CD4-positive, alpha-beta memory T cell (primary cell): ENCODE results near the gene CASP12. TPM values are rescaled to one million over a fixed set of nuclear protein-coding genes. Genes with fewer than 3 reads are reported as not detected.

Experiments used
- CTCF ChIA-PET: fragments of 350-600 bp; sonication (Branson Sonifier 250); formaldehyde crosslinking; loops from one replicate; lab custom pipeline; 2021; ENCODE audit warnings: inconsistent platforms; ENCODE audit not compliant: partially characterized antibody; lab: Charles Lee
- POLR2A ChIA-PET: fragments of 350-600 bp; sonication (Branson Sonifier 250); formaldehyde crosslinking; loops from one replicate; lab custom pipeline; 2021; ENCODE audit not compliant: partially characterized antibody; lab: Charles Lee
- DNase-seq, 5 donors: peaks; one replicate each; pipeline versions ENCODE4 v3.0.0 to v3.0.0-alpha.2; 2020 to 2022; ENCODE audit warnings: mixed read lengths in 1 of 5
- H3K27ac ChIP-seq: one replicate; pipeline ENCODE4 v1.7.0; 2013; ENCODE audit warnings: low read depth, low read length
- H3K27me3 ChIP-seq: 2 replicates; pipeline ENCODE4 v1.7.0; 2013; ENCODE audit warnings: mild to moderate bottlenecking, low read length, moderate library complexity; ENCODE audit not compliant: insufficient read depth
- H3K36me3 ChIP-seq: 2 replicates; pipeline ENCODE4 v1.7.0; 2013; ENCODE audit warnings: mild to moderate bottlenecking, low read length, moderate library complexity; ENCODE audit not compliant: insufficient read depth
- H3K4me1 ChIP-seq: 2 replicates; pipeline ENCODE4 v1.7.0; 2013; ENCODE audit warnings: mild to moderate bottlenecking, low read length, moderate library complexity; ENCODE audit not compliant: insufficient read depth
- H3K4me3 ChIP-seq, 2 donors: one replicate each; pipeline ENCODE4 v1.7.0; 2013; ENCODE audit warnings: low read length in 2 of 2, mild to moderate bottlenecking in 1 of 2
- H3K9me3 ChIP-seq, 2 donors: one replicate each; pipeline ENCODE4 v1.7.0; 2013; ENCODE audit warnings: low read length in 2 of 2, control low read depth in 1 of 2; ENCODE audit not compliant: control insufficient read depth in 1 of 2
- H3K27ac Mint-ChIP-seq, 7 donors: one replicate each; pipeline ENCODE4 v1.8.0; 2020 to 2021; ENCODE audit warnings: mixed read lengths in 7 of 7, mild to moderate bottlenecking in 6 of 7, inconsistent platforms in 3 of 7, moderate library complexity in 3 of 7
- H3K27me3 Mint-ChIP-seq, 2 donors: one replicate each; pipeline ENCODE4 v1.8.0; 2020 to 2021; ENCODE audit warnings: mixed read lengths in 2 of 2
- H3K36me3 Mint-ChIP-seq, 2 donors: one replicate each; pipeline ENCODE4 v1.8.0; 2020 to 2021; ENCODE audit warnings: mixed read lengths in 2 of 2, inconsistent platforms in 1 of 2, mild to moderate bottlenecking in 1 of 2
- H3K4me1 Mint-ChIP-seq, 4 donors: one replicate each; pipeline ENCODE4 v1.8.0; 2020 to 2021; ENCODE audit warnings: mixed read lengths in 4 of 4, mild to moderate bottlenecking in 1 of 4
- H3K4me3 Mint-ChIP-seq, 8 donors: one replicate each; pipeline ENCODE4 v1.8.0; 2020 to 2021; ENCODE audit warnings: mixed read lengths in 8 of 8, mild to moderate bottlenecking in 7 of 8, moderate library complexity in 6 of 8, inconsistent platforms in 3 of 8
- H3K9me3 Mint-ChIP-seq, 8 donors: one replicate each; pipeline ENCODE4 v1.8.0; 2020 to 2021; ENCODE audit warnings: mixed read lengths in 8 of 8, mild to moderate bottlenecking in 5 of 8, inconsistent platforms in 3 of 8, moderate library complexity in 1 of 8
- intact Hi-C: fragments of 100-400 bp; cut with micrococcal nuclease; formaldehyde crosslinking; loops from one replicate; pipeline ENCODE4 v1.15.1; 2023
- polyA plus RNA-seq, 2 donors: library from polyadenylated mRNA; unstranded; fragments of 300-500 nt; fragmentation: Illumina TruSeq; gene quantifications; one replicate each; pipeline ENCODE4 v1.2.3, GENCODE V29; 2021
- total RNA-seq, 2 experiments: library from RNA; stranded (reverse); gene quantifications; one replicate each; pipeline ENCODE4 v1.2.3, GENCODE V29; 2021

The CASP12 gene
- total and polyA plus RNA-seq, 4 experiments from 2014 or later, result 0.28 TPM; not detected in 3

- Mint-ChIP-seq H3K4me1 (peaks cover 48 to 60% (median 54%) of the 10 kb centered on the region in 4 donors), H3K36me3 (peaks cover 12 to 19% of the 10 kb centered on the region in 2 donors), H3K27ac (peak overlapping the region in 1 of 7 donors; percentile 24), H3K9me3 (no peaks in the 10 kb centered on the region), H3K4me3 (no peak overlapping the region), H3K27me3 (no peaks in the 10 kb centered on the region)
- POLR2A ChIA-PET, result no interaction called here
- no peaks in the 10 kb centered on the region for H3K27me3 ChIP-seq
- DNase-seq, result no peak
- H3K9me3 ChIP-seq, result no peaks in the 10 kb centered on the region
- peaks cover 66% of the 10 kb centered on the region for H3K4me1 ChIP-seq
- CTCF ChIA-PET, result no interaction called here
- no peaks in the 10 kb centered on the region for H3K36me3 ChIP-seq
- H3K27ac ChIP-seq, result no peak overlapping the region
- intact Hi-C loops, result no loop called here
- no peak overlapping the region for H3K4me3 ChIP-seq
Measured at GRCh38 chr11:104912102-104912501, 13.8 kb upstream of the CASP12 start.

- Histone ChIP-seq H3K4me3 (peak overlapping the region in 1 of 2 donors; percentile 7), H3K4me1 (peaks cover 28% of the 10 kb centered on the region), H3K27ac (no peak overlapping the region), H3K9me3 (no peaks in the 10 kb centered on the region), H3K27me3 (no peaks in the 10 kb centered on the region), H3K36me3 (no peaks in the 10 kb centered on the region)
- Mint-ChIP-seq H3K36me3 (peaks cover 31 to 50% of the 10 kb centered on the region in 2 donors), H3K4me3 (peak overlapping the region in 7 of 8 donors; percentile 4 to 84 (median 57)), H3K27me3 (no peaks in the 10 kb centered on the region), H3K27ac (peak overlapping the region in 5 of 7 donors; percentile 0 to 91 (median 84)), H3K9me3 (no peaks in the 10 kb centered on the region), H3K4me1 (peaks cover 22 to 27% (median 24%) of the 10 kb centered on the region in 4 donors)
- POLR2A ChIA-PET, result interaction anchor here (1.0 to 1.4 kb wide), 3 partner anchors 9 to 11 kb away, joined by 3 to 6 read pairs (median 4); partner anchors contain the start of gene CASP12
- CTCF ChIA-PET, result interaction anchor here (1.6 kb wide), 1 partner anchor 10 kb away, joined by 5 read pairs; the partner anchor contains the start of gene CASP12
- intact Hi-C loops, result no loop called here
- no peak for DNase-seq
Measured at GRCh38 chr11:104908186-104908531, 9.9 kb upstream of the CASP12 start.

DNA sequence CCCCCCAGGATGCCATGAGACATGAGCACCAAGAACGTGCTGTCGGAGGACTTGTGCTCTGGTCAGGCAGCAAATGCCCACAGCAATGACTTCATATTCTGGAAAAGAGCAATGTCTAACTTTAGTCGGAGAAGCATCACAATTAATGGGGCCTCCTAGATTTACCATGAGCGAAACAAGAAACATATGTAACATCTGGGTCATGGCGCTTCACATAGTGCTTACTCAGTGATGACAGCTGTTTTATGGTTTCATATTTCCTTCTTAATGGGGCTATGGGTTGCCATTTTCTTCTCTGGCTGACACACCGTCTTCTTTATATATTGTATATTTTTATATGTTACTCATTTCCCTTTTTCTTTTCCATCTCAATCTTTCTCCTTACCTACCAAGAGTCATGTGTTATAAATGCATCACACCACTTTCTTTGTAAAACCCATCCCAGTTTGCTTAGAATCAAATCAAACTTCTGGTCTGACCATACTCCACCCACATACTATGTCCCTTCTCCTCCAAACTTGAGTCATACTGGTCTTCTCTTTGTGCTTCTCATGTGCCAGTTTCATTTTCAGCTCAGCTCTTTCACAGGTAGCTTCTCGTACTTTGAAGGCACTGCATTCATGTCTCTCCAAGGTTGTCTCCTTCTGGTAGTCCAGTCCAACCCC is 9.4 kb upstream of the CASP12 start:
- DNase-seq, result peak in 1 of 5 donors; percentile 24
- intact Hi-C loops, result no loop called here
- ChIA-PET CTCF (interaction anchor here (1.6 kb wide), 1 partner anchor 10 kb away, joined by 5 read pairs; the partner anchor contains the start of gene CASP12), POLR2A (interaction anchor here (1.0 to 1.4 kb wide), 2 partner anchors 10 kb away, joined by 4 to 6 read pairs; partner anchors contain the start of gene CASP12)
- H3K4me3 Mint-ChIP-seq, result peak overlapping the region in 7 of 8 donors; percentile 32 to 84 (median 59)
- H3K4me1 Mint-ChIP-seq, result peaks cover 19 to 22% (median 21%) of the 10 kb centered on the region in 4 donors
- Histone ChIP-seq H3K4me3 (peak overlapping the region in 1 of 2 donors; percentile 7), H3K9me3 (no peaks in the 10 kb centered on the region), H3K36me3 (no peaks in the 10 kb centered on the region), H3K27ac (no peak overlapping the region), H3K27me3 (no peaks in the 10 kb centered on the region), H3K4me1 (peaks cover 23% of the 10 kb centered on the region)
- H3K9me3 Mint-ChIP-seq, result no peaks in the 10 kb centered on the region
- H3K27ac Mint-ChIP-seq, result peak overlapping the region in 6 of 7 donors; percentile 0 to 91 (median 73)
- no peaks in the 10 kb centered on the region for H3K27me3 Mint-ChIP-seq
- peaks cover 35 to 55% of the 10 kb centered on the region in 2 donors for H3K36me3 Mint-ChIP-seq

DNA sequence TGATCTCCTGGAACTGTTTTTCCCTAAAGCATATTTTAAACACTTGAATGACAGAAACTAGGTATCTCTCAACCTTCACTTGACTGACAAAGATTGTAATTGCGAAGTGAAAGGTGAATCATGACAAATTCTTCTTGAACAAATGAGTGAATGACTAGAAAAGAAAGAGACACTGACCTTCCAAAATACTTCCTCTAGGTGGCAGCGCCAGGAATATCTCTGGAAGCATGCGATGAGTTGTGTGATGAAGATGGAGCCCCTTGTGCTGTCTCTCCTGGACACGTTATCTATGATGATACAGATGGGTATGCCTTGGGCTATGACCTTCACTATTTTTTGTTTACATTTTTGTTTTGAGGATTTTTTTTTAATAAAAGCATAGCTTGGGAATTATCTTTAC is 7.0 kb upstream of the CASP12 start:
- Histone ChIP-seq H3K36me3 (no peaks in the 10 kb centered on the region), H3K27me3 (no peaks in the 10 kb centered on the region), H3K4me1 (peaks cover 31% of the 10 kb centered on the region), H3K9me3 (no peaks in the 10 kb centered on the region), H3K4me3 (no peak overlapping the region), H3K27ac (no peak overlapping the region)
- Mint-ChIP-seq H3K9me3 (peaks cover 0 to 4% (median 0%) of the 10 kb centered on the region in 8 donors), H3K27ac (no peak overlapping the region), H3K27me3 (no peaks in the 10 kb centered on the region), H3K36me3 (peaks cover 38 to 69% of the 10 kb centered on the region in 2 donors), H3K4me3 (no peak overlapping the region), H3K4me1 (peaks cover 21 to 33% (median 27%) of the 10 kb centered on the region in 4 donors)
- CTCF ChIA-PET, result interaction anchor here (1.0 kb wide), 1 partner anchor 25 kb away, joined by 3 read pairs; no protein-coding TSS in a partner anchor
- intact Hi-C loops, result no loop called here
- POLR2A ChIA-PET, result no interaction called here
- no peak for DNase-seq

DNA sequence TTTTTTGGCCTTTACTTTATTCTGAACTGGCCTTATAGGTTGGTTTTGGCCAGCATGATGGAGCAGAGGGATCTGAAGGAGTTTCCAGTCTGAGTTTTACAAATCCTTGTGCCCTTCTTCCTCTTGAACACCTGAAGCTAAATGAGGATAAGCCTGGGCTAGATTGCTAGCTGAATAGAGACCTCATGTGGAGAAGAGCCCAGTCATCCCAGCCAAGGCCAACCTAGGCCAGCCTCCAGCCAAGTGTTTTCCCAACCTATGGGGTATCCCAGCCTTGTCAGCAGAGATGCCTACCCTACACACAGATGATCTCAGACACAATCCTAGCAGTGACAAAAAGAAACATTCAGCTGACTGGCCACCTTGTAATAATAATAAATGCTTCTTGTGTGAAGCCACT is 966 bp upstream of the CASP12 start:
- Mint-ChIP-seq H3K27me3 (no peaks in the 10 kb centered on the region), H3K4me3 (peak overlapping the region in 1 of 8 donors; percentile 21), H3K36me3 (peaks cover 10 to 30% of the 10 kb centered on the region in 2 donors), H3K4me1 (peaks cover 27 to 55% (median 39%) of the 10 kb centered on the region in 4 donors), H3K9me3 (peaks cover 0 to 4% (median 0%) of the 10 kb centered on the region in 8 donors), H3K27ac (no peak overlapping the region)
- no peak for DNase-seq
- Histone ChIP-seq H3K4me3 (no peak overlapping the region), H3K4me1 (peaks cover 34% of the 10 kb centered on the region), H3K36me3 (no peaks in the 10 kb centered on the region), H3K27ac (no peak overlapping the region), H3K9me3 (no peaks in the 10 kb centered on the region), H3K27me3 (no peaks in the 10 kb centered on the region)
- POLR2A ChIA-PET, result interaction anchor here (1.1 to 2.0 kb wide), 4 partner anchors 14 to 194 kb away, joined by 3 to 6 read pairs (median 5); partner anchors contain the start of gene CASP4
- intact Hi-C loops, result no loop called here
- CTCF ChIA-PET, result interaction anchor here (2.6 kb wide), 1 partner anchor 20 kb away, joined by 8 read pairs; no protein-coding TSS in a partner anchor

DNA sequence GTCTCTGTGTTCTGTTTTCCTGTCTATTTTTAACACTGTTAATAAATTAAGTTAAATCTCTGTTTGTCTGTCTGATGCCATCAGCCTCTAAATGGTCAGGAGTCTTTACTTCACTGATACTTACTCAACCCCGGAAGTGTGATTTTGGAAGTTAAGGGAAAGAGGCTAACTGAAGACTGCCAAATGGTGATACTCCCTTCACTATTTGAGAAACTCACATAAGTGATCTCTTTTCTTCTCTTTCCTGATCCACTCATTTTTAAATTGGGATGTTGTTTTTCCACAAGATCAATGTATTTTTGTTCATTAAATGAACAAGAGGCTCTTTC is 389 bp upstream of the CASP12 start:
- Mint-ChIP-seq H3K36me3 (peaks cover 8 to 24% of the 10 kb centered on the region in 2 donors), H3K27me3 (no peaks in the 10 kb centered on the region), H3K27ac (peak overlapping the region in 6 of 7 donors; percentile 71 to 96 (median 92)), H3K4me1 (peaks cover 27 to 53% (median 39%) of the 10 kb centered on the region in 4 donors), H3K9me3 (peaks cover 0 to 4% (median 0%) of the 10 kb centered on the region in 8 donors), H3K4me3 (peak overlapping the region; percentile 75 to 89 (median 84))
- H3K4me1 ChIP-seq, result peaks cover 34% of the 10 kb centered on the region
- H3K36me3 ChIP-seq, result no peaks in the 10 kb centered on the region
- peak overlapping the region; percentile 24 for H3K27ac ChIP-seq
- H3K4me3 ChIP-seq, result no peak overlapping the region
- intact Hi-C loops, result loop anchor here (1.0 kb wide), 1 partner anchor 18 kb away; no protein-coding TSS in a partner anchor
- CTCF ChIA-PET, result interaction anchor here (1.0 to 2.6 kb wide), 3 partner anchors 10 to 48 kb away, joined by 4 to 8 read pairs (median 5); no protein-coding TSS in a partner anchor
- no peak for DNase-seq
- POLR2A ChIA-PET, result interaction anchor here (1.1 to 1.9 kb wide), 7 partner anchors 9 to 194 kb away, joined by 3 to 21 read pairs (median 6); partner anchors contain the start of gene CASP4
- no peaks in the 10 kb centered on the region for H3K27me3 ChIP-seq
- H3K9me3 ChIP-seq, result no peaks in the 10 kb centered on the region

- POLR2A ChIA-PET, result no interaction called here
- no peak overlapping the region for H3K4me3 Mint-ChIP-seq
- DNase-seq, result no peak
- H3K27me3 Mint-ChIP-seq, result no peaks in the 10 kb centered on the region
- CTCF ChIA-PET, result no interaction called here
- no peaks in the 10 kb centered on the region for H3K36me3 Mint-ChIP-seq
- no peak overlapping the region for H3K27ac ChIP-seq
- no peaks in the 10 kb centered on the region for H3K9me3 ChIP-seq
- peaks cover 15 to 36% (median 26%) of the 10 kb centered on the region in 4 donors for H3K4me1 Mint-ChIP-seq
- H3K9me3 Mint-ChIP-seq, result no peaks in the 10 kb centered on the region
- H3K4me1 ChIP-seq, result peaks cover 22% of the 10 kb centered on the region
- no peak overlapping the region for H3K27ac Mint-ChIP-seq
- H3K36me3 ChIP-seq, result no peaks in the 10 kb centered on the region
- H3K27me3 ChIP-seq, result no peaks in the 10 kb centered on the region
- intact Hi-C loops, result no loop called here
- no peak overlapping the region for H3K4me3 ChIP-seq
Measured at GRCh38 chr11:104895634-104896033, 2.6 kb downstream of the CASP12 start.
